Stimulated activated CD8-positive, alpha-beta memory T cell treated with anti-CD3 and anti-CD28 coated beads, Interleukin-7, amount 100 ng/mL, for 4 hours (primary cell): ENCODE results near the gene KIF12.
"Not testable (repeated sequence)": the region's sequence is repeated elsewhere in the genome, so short reads cannot be mapped to it uniquely, and the experiment has no call there.

Source experiments
- DNase-seq, 2 donors: peaks; one replicate each; pipeline ENCODE4 v3.0.0-alpha.2; 2020; ENCODE audit warnings: low read depth in 2 of 2

Gene KIF12

DNA sequence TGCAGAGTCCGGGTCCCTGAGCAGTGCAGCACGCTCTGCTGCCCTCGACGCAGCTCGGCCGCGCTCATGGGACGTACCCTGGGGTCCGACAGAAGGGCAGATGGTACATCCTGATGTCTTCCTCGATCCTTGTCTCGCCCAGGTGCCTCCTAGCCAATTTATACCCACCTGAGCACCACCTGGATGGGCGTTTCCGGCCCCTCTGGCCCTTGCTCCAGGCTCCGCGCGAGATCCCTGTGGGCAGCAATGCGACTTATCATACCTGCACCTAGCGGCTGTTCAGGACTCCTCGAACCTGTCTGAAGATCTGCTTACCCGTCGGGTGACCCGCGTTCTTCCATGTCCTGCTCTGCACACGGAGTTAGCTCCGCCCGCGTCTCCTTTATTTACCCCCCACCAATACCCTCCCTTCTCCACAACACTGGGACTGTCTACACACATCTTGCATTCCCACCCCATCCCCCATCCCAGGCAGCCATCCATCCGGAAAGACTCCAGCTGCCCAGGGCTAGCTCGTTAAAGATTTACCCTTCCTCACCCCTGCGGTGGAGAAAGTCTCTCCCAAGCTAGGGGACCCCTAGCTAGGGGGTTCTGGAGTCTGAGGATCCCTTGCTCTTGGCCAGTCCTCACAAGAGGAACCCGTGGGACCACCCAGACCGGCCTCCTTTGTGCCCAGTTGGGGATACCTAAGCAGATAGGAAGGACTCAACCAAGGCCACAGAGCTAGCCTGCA lies at the start of gene KIF12:
TSS of gene KIF12 (minus strand) at position 357 of the 733 bp plus-strand sequence. CDS start at position 341, 16 bp downstream.
- no peak for DNase-seq

DNA sequence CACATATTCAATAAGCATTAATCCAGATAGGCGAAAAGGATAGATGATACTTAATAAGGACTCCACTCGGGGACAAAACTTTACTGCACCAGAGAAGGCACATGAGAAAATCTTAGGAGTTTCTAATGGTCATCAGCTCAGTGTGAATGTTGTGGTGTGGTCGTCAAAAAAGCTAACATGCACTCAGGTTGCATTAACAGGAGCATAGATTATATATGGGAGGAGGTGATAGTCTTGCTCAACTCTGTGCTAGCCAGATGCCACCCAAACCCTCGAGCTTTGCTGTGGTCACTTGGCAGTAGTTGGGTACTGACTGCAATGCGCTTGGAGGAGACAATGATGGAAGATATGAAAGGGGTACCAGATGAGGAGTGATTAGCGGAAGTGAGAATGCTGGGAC lies 47.6 kb upstream of the KIF12 start:
- no peak for DNase-seq

DNA sequence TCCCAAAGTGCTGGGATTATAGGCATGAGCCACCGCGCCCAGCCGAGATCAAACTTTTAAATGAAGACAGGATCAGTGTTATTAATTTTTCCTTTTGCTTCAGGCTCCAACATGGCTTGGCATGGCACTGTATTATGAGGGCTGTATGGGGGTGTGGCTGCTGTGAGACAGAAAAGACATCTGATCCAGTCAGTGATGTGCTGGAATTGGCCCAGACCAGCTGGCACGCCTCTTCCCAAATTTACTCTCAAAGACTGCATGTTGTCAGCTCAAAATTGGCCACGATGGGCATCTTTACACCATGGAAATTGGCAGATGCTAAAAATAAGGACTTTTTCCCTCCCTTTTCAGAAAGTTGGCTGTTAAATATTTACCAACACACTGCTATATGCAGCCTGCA lies 44.1 kb upstream of the KIF12 start:
- no peak for DNase-seq

DNA sequence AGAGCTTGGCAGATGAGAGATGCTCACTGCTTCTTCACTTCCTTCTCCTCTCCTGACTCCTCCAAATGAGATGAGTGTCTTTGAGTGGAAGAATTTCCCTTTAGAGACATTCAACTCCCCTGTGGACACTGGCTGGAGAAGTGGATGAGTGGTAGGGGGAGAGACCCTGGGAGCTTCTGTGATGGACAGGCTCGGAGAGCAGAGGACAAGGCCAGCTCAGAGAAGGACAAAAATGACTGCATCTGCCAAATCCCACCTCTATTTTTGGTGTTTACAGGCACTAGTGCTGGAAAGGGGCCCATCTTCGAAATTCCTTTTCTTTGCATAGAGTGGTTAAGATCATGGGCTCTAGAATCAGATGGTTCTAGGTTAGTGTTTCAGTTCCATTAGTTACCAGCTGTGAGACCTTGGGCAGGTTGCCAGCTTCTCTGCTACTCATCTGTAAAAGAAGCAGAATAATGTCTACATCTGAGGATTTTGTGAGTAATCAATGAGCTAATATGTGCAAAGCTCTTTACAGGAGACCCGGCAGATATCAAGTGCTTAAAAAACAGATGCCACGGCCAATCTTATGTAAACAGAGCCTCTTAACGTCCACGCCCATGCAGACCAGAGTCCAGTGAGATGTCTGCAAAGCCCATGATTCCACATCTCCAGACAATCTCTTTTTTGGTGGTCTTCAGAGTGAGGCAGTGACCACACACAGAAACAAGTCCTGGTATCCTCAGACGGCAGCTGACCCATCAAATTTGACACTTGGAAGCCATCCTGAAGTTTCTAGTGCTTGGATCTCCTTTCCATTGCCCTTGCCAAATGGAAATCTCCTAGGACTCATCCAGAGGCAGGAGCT lies 42.7 kb upstream of the KIF12 start:
- no peak for DNase-seq

DNA sequence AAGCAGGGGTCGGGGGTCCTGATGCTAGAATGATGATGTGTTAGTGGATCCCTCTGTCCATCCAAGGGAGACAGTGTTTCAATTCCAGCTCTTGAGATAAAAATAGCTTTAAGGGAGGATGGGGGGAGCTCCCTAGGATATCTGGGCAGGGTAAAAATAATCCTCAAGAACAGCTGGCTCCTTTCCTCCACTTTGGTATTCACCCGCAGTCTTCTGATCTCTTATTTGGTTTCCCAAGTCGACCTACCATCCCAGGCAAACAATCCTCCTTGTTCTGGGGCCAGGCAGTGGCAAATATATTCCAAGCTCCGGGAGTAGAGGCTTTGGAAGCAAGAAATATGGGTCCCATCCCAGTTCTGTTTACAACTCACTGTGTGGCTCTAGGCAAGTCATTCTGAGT lies 41.8 kb upstream of the KIF12 start:
- no peak for DNase-seq

DNA sequence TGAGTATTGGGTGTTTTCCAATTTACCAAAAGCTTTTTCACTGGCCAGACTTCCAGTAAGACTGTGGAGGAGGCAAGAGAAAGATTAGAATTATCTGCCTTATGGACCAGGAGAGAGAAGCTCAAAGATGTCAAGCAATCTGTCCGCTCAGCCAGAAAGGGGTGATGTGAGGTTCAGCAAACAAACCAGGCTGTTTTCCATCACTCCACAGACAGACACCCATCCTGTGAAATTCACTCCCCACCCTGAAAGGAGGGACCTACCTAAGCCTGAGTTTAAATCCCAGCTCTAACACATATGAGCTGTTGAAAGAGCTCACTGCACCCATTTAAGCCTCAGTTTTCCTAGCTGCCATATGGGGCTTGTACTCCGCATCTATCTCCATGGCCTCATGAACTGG lies 41.3 kb upstream of the KIF12 start:
- DNase-seq, result no peak

DNA sequence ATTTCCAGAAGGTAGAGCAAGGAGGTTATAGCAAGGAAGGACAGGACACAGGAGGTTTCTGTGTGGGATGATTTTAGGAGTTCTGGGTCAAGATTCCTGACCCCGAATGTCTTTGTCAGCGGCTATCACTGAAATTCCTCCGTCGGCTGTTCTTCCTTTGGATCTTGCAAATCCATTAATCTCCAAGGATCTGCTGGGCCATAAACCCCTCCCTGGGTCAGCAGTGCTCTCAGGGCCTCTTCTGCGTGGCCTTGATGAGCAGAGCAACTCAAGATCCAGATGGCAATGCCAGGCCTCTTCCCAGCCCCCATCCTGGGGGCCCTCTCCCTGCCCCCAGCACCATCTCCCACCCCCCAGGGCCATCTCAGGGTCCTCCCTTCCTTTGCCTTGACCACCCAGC lies 40.0 kb upstream of the KIF12 start:
- no peak for DNase-seq

DNA sequence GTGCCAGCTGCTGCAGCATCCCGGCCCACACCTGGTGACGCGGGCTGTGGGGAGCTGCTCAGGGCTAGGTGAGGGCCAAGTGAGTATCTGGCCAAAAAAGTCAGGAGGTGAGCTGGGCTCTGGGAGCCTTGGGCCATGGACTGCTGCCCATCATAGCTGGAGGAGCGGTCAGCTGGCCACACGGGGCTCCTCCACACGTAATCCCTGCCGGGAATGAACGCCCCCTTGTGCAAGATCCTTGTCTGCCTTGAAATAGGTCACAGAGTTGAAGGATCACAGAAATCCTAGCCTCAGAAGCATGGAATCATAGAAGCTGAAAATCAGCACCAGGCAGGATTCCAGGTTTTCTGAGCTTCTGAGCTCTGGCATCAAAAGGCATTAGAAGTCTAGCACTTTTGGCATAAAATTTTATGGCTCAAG lies 39.5 kb upstream of the KIF12 start:
- DNase-seq, result no peak

DNA sequence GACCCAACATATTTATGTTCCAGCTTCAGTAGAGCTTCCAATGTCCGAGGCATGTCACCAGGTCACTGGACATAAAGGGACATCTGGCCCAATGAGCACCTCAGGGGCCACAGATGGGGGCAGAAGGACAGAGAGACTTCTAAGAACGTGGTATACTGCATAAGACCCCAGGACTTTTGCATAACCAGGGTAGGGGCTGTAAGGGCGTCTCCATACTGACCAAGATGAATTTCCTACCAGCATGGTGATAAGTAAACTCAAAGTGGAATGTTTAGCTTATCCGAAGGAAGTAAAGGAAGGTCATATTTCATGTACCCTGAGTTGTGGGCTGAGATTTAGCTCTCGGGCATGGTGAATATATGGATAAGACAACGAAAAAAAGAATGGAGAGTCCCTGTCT lies 38.7 kb upstream of the KIF12 start:
- DNase-seq, result no peak

DNA sequence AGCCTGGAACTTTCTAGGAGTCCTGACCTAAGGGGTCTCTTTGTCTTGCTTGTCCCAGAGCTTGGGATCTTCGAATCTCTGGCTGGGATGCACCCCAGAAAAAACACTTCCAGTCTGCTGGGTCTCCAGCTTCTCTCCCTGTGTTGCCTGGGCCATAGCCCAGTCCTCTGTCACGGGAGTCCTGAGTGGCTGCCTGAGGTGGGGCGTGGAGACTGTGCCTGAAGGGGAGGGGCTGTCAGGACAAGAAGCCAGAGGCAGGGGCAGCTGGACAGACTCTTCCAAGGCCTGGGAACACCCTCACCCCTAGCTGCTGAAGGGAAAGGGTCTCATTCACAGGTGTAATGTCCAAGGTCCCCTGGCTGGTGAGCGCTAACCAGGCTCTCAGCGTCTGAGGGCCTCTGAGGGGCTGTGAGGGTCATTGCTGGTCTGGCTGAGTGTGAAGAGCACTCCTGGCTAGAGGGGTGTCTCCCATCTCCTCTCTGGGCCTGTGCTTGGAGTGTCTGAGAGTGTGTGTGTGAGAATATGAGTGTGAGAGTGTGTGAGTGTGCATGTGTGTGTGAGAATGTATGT lies 35.8 kb upstream of the KIF12 start:
- DNase-seq, result no peak

DNA sequence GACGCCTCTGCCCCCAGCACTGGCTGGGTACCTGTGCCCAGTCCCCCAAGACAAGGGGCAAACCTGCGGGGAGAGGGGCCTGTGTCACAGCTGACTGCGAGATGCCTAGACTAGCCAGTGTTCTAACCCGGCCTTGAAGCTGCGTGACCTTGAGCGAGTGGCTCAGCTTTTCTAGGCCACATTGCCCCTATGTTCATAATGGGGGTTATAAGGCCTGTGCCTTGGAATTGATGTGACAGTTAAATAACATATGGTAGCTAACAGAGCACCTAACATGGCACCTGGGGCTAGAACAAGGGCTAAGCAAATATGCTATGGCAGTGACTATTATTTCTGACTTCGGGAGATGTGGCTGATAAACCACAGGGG lies 33.4 kb upstream of the KIF12 start:
- DNase-seq, result no peak

DNA sequence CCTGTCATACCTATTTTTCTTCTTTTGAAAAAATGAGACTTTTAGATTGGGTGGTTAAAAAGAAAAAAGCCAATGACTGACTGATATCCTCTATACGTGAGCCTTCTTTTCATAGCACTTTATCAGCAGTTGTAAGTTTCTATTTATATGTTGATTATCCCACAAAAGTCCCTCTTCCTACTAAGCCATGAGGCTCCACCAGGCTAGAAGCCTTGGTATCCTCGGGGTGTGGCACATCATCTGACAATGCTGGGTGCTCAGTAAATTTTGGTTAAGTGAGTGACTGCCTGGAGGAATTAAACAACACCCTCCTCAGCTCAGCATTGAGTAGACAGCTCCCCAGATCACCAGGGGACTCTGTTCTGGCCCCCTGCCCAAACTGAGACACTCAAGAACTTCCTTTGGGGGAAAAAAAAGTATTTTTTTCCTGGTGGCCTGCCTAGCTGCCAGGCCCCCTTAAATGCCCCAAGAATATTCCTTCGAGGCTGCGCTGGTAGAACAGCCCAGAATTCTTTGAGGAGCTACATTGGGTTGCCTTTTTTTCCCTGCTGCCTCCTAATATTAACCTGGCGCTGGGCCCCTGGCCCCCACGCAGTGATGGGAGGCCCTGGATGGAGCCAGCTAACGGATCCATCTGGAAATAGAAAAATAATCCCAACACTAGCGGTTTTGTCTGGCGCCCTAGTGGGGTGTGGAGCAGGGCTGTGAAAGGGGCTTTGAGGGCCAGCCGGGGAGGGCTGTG lies 32.9 kb upstream of the KIF12 start:
- DNase-seq, result no peak

DNA sequence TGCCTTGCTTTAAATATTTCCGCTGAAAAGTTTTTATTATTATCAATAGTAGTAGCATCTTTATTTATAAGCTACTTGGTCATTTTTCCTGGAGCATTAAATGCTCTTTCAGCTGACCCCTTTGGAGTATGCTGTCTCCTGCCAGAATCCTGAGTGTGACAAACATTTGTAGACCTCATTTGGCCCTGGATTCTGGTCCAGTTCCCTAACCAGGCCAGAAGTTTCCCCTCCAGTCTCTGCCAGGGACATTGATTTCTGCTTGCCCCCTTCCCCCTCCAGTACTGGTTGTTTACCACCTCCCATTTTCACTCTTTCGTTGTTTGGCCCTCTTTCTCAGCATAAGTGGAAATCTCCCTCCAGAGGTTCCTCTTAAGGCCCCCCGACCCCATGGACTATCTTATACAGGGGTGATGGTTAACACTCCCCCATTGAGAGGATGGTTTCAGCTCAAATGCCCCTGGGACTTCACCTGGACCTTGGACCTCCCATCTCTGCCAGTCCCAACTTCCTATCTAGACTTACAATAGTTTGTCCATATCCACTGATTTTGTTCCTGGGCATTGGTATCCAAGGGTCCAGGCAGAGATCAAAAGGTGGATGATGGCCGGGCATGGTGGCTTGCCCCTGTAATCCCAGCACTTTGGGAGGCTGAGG lies 31.7 kb upstream of the KIF12 start:
- no peak for DNase-seq

DNA sequence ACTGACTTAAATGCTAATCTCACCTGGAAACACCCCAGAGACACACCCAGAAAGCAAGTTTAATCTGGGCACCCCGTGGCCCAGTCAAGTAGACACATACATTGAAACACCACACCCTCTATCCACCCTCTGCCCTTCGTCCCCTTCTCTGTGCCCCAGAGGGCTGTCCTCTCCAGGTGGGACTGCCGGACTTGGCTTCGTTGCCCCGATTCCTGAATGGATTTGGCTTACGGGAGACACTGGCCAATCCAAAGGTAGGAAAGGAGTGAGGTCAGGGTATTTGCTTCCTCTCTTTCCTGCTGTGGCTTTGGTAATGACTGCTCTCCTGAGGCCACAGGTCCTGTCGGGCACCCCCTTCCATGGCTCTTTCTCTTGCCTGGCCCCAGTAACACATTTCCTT lies 31.0 kb upstream of the KIF12 start:
- DNase-seq, result no peak

DNA sequence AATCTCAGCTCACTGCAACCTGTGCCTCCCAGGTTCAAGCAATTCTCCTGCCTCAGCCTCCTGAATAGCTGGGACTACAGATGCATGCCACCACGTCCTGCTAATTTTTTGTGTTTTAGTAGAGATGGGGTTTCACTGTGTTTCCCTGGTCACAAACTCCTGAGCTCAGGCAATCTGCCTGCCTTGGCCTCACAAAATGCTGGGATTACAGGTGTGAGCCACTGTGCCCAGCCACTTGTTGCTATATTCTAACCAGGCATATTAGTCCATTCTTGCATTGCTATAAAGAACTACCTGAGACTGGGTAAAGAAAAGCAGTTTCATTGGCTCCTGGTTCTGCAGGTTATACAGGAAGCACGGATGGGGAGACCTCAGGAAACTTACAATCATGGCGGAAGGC lies 29.7 kb upstream of the KIF12 start:
- DNase-seq, result not testable (repeated sequence)

DNA sequence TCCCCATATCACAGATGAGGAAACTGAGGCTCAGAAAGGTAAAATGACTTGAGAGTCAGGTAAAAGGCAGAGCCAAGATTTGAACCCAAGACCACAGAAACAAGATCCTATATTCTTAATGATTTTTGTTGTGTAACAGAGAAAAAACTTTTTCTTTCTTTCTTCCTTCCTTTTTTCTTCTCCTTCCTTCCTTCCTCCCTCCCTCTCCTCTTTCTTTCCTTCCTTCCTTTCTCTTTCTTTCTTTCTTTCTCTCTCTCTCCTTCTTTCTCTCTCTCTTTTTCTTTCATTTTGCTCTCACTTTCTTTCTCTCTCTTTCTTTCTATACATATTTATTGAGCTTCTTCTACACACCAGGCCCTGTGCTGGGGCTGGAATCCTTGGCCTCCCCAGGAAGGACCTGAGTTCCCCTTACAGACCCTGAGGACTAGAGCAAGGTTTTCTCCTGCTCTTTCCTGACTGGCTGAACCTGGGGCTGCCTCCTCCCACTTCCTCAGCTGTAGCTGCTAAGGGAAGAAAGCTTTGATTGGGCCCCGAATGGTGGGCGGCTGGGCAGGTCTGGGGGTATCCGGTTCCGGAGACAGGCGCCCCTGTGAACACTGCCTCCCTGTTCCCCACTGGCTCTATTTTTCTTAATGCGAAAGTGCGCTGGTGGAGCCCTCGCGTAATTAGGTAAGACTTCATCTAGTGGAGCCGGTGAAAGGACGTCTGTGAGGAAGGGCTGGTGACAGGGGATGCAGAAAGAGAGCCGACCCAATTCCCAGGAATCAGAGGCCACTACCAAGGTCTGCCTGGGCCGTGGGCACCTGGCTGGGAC lies 27.4 kb upstream of the KIF12 start:
- no peak for DNase-seq

DNA sequence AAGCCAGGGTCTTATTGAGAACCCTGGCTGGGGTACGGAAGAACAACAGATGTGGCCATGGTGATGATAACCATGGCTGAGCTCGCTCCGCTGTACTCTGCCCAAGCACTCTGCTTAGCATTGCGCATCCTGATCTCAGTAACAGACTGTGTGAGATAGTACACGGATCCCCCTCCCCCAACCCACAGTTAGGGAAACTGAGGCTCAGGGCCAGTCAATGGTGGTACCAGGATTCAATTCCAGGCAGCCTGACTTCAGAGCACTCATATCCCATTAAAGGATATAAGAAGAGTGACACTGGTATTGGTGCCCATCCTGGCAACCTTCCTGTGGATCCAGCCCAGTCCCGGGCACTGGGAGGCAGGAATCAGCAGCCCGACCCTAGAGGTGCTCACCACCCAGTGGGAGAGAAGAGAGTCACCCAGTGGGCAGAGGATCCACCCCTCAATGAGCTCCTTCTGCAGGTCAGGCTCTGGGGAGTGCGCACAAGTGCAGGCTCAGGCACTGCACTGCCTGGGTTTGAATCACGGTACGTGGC lies 26.5 kb upstream of the KIF12 start:
- no peak for DNase-seq

DNA sequence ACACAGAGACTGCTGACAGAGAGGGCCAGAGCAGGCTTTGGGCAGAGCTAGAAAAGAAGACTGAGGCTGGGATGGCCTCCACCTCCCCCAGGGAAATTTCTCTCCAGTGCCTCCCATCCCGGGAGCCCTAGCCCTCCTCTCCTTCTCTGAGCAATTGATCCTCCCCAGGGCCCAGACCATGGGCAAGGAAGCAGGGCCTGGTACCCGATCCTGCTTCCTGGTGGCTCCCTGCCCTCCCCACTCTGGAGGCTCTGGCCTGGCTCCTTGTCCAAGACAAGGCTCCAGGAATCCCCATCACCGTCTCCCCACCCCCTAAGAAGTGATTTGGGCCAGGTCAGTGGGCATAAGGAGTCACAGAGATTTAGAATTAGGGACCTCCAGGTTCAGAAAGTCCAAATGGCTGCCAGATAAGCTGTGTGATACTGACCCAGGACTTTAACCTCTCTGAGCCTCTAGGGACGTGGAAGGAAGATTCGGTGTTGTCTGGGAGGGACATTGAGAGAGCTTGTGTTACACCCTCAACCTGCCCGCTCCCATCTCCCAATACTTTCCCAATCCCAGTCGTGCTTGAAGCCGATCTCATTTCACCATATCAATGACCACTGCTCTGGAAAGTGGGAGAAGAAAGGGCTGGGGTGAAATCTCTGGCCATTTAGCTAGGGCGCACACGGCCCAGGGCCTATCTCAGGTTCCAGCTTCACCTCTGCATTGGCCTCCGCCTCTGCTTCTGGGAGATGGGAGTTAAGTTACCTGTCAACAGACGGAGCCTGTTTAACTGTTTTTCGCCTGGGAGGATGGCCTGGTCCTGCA lies 25.8 kb upstream of the KIF12 start:
- no peak for DNase-seq

DNA sequence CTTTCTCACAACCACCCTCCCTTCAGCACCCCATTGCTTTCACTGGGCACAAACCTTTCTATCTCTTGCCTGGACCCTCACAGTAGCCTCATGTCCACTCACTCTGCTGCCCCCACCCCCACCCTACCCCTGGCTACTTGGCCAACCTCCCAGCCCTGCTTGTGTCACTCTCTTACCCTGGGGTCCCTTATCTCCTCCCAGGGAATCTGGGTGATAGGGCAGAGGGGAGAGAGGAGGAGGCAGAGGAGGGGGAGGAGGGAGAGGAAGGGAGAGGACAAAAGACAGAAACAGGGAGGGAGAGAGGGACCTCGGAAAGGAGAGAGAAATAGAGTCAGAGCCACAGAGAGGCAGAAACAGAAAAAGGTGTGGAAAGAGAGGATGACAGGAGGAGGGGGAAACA lies 25.0 kb upstream of the KIF12 start:
- DNase-seq, result no peak
